Measurements from ENCODE around the gene RPL41. TPM values are rescaled to one million over a fixed set of nuclear protein-coding genes. Genes with fewer than 3 reads are reported as not detected.

RPL41 gene
- total and polyA plus RNA-seq, 11 donors, result 533 to 4,466 (median 1,999) TPM

DNA sequence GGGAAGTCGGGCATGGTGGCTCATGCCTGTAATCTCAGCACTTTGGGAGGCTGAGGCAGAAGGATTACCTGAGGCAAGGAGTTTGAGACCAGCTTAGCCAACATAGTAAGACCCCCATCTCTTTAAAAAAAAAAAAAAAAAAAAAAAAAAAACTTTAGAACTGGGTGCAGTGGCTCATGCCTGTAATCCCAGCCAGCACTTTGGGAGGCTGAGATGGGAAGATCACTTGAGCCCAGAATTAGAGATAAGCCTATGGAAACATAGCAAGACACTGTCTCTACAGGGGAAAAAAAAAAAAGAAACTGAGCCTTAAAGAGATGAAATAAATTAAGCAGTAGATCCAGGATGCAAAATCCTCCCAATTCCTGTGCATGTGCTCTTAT lies 13.8 kb upstream of the RPL41 start:
- peaks cover 0 to 37% (median 22%) of the 10 kb centered on the region in 12 donors for H3K4me1 ChIP-seq
- TF ChIP-seq, protein P1, sequence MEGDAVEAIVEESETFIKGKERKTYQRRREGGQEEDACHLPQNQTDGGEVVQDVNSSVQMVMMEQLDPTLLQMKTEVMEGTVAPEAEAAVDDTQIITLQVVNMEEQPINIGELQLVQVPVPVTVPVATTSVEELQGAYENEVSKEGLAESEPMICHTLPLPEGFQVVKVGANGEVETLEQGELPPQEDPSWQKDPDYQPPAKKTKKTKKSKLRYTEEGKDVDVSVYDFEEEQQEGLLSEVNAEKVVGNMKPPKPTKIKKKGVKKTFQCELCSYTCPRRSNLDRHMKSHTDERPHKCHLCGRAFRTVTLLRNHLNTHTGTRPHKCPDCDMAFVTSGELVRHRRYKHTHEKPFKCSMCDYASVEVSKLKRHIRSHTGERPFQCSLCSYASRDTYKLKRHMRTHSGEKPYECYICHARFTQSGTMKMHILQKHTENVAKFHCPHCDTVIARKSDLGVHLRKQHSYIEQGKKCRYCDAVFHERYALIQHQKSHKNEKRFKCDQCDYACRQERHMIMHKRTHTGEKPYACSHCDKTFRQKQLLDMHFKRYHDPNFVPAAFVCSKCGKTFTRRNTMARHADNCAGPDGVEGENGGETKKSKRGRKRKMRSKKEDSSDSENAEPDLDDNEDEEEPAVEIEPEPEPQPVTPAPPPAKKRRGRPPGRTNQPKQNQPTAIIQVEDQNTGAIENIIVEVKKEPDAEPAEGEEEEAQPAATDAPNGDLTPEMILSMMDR (IDR thresholded peaks at IDR 0.05), result no peak
- TF ChIP-seq POLR2A (IDR thresholded peaks at IDR 0.05), result no peak
- intact Hi-C loops (cut with DNase I), result loop anchor here in 4 of 10 donors (5.0 to 10.0 kb wide), 5 partner anchors 55 to 368 kb away; partner anchors contain the start of gene RPS26 (in 1 of the 4)
- peak overlapping the region in 1 of 12 donors; percentile 93 for H3K4me3 ChIP-seq
- WGBS, 4 donors, result 64 to 82% (median 74%) methylated on average over 1 of the region's 1 CpG
- H3K27me3 ChIP-seq, result no peaks in the 10 kb centered on the region
- no peak for DNase-seq
- no peaks in the 10 kb centered on the region for H3K9me3 ChIP-seq
- peak overlapping the region in 1 of 12 donors; percentile 92 for H3K27ac ChIP-seq
- peaks cover 0 to 17% (median 13%) of the 10 kb centered on the region in 9 donors for H3K36me3 ChIP-seq
- ATAC-seq, result no peak

DNA sequence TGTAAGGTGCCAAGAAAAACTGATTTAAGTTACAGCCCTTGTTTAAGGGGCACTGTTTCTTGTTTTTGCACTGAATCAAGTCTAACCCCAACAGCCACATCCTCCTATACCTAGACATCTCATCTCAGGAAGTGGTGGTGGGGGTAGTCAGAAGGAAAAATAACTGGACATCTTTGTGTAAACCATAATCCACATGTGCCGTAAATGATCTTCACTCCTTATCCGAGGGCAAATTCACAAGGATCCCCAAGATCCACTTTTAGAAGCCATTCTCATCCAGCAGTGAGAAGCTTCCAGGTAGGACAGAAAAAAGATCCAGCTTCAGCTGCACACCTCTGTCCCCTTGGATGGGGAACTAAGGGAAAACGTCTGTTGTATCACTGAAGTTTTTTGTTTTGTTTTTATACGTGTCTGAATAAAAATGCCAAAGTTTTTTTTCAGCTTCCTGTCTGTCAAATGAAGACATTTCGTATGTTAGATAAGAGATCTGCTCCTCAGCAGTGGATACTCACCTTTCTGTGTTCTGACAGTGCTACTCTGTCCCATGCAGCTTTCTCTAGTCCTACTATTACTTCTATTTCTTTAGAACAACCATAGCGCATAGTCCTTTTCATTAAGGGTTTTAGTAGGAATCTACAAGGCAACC lies 13.2 kb upstream of the RPL41 start:
- intact Hi-C loops (cut with DNase I), result loop anchor here in 4 of 10 donors (5.0 to 10.0 kb wide), 5 partner anchors 56 to 368 kb away; partner anchors contain the start of gene RPS26 (in 1 of the 4)
- Histone ChIP-seq H3K36me3 (peaks cover 1 to 22% (median 18%) of the 10 kb centered on the region in 9 donors), H3K27ac (peak overlapping the region; percentile 6 to 92 (median 84)), H3K27me3 (no peaks in the 10 kb centered on the region), H3K4me1 (peaks cover 0 to 37% (median 22%) of the 10 kb centered on the region in 12 donors), H3K9me3 (no peaks in the 10 kb centered on the region), H3K4me3 (peak overlapping the region in 10 of 12 donors; percentile 70 to 93 (median 86))
- ATAC-seq (no peak), DNase-seq (no peak)
- 50 to 58% (median 57%) methylated on average over 6 of the region's 6 CpGs for WGBS, 4 donors
- TF ChIP-seq POLR2A (IDR thresholded peaks at IDR 0.05), result no peak
- TF ChIP-seq, protein P1 (IDR thresholded peaks at IDR 0.05), result no peak

DNA sequence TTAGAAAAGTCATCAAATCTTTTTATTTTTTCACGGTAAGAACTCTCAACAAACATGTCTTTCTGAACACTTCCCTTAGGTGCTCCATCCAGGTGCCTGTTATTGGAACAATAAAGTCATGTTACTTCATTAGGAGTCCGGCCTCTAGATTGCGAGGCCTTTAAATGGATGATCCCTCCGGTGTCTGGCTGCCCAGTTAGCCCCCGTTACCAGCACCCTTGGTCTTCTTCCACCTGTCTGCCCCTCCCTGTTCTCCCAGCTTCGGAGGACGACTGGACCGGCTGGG lies 12.7 kb upstream of the RPL41 start:
- DNase-seq (no peak), ATAC-seq (no peak)
- TF ChIP-seq, protein P1 (IDR thresholded peaks at IDR 0.05), result no peak
- no peak for TF ChIP-seq POLR2A (IDR thresholded peaks at IDR 0.05)
- H3K4me3 ChIP-seq, result peak overlapping the region; percentile 45 to 93 (median 84)
- peaks cover 0 to 37% (median 22%) of the 10 kb centered on the region in 12 donors for H3K4me1 ChIP-seq
- WGBS, 4 donors, result 0 to 3% (median 1%) methylated on average over 8 of the region's 8 CpGs
- H3K27ac ChIP-seq, result peak overlapping the region; percentile 6 to 92 (median 84)
- intact Hi-C loops (cut with DNase I), result loop anchor here in 6 of 10 donors (1.0 to 10.0 kb wide), 7 partner anchors 13 to 369 kb away; partner anchors contain the start of genes RPL41 (in 1 of the 6) and RPS26 (in 1 of the 6)
- no peaks in the 10 kb centered on the region for H3K27me3 ChIP-seq
- H3K9me3 ChIP-seq, result no peaks in the 10 kb centered on the region
- H3K36me3 ChIP-seq, result peaks cover 3 to 28% (median 23%) of the 10 kb centered on the region in 9 donors

DNA sequence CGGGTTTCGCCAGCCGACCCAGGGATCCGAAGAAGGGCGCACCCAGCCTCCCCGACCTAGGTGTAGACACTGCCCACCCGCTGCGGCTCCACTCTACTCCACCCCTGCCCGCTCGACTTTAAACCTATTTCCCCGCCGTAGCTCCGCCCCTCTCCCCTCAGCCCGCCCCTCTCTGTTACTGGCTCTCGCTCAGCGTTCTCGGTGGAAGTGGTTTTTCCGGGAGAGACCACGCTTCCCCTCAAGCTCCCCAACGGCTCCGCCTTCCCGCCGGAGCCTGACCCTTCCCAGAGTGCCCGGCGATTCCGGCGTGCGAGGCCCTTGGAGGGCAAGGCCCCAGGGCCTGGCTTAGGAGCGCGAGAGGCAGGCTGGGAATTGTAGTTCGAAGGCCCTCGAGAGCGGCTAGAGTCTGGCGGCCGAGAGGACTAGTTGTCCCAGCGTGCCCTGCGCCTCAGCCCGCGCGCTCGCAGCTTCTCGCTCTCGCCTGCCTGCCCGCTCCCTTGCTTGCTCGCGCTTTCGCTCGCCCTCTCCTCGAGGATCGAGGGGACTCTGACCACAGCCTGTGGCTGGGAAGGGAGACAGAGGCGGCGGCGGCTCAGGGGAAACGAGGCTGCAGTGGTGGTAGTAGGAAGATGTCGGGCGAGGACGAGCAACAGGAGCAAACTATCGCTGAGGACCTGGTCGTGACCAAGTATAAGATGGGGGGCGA lies 12.2 kb upstream of the RPL41 start, which contains the start of gene PA2G4:
TSS of gene PA2G4 (plus strand) at position 451 of the 706 bp plus-strand sequence. CDS start at position 630, 179 bp downstream.
- H3K4me3 ChIP-seq, result peak within 1 kb of the TSS; percentile 45 to 93 (median 84)
- peak; percentile 98 to 99 (median 99) for ATAC-seq
- peak; percentile 55 to 93 for TF ChIP-seq POLR2A (IDR thresholded peaks at IDR 0.05)
- TF ChIP-seq, protein P1 (IDR thresholded peaks at IDR 0.05), result peak in 1 of 12 donors; percentile 7
- peaks cover 3 to 33% (median 28%) of the 10 kb centered on the region in 9 donors for H3K36me3 ChIP-seq
- peaks cover 0 to 37% (median 22%) of the 10 kb centered on the region in 12 donors for H3K4me1 ChIP-seq
- H3K9me3 ChIP-seq, result no peaks in the 10 kb centered on the region
- WGBS, 4 donors, result 0% methylated on average over 42 to 60 of the region's 60 CpGs
- peak within 1 kb of the TSS; percentile 6 to 92 (median 84) for H3K27ac ChIP-seq
- intact Hi-C loops (cut with DNase I), result loop anchor here in 6 of 10 donors (1.0 to 10.0 kb wide), 7 partner anchors 12 to 369 kb away; partner anchors contain the start of genes RPL41 (in 1 of the 6) and RPS26 (in 1 of the 6)
- H3K27me3 ChIP-seq, result no peaks in the 10 kb centered on the region
- DNase-seq, result peak; percentile 98 to 99 (median 99)

Measured in heart left ventricle (tissue), 16 donors.